DOHH2 (cell line): ENCODE results near the gene EEF1A1.
"Not testable (repeated sequence)": the region's sequence is repeated elsewhere in the genome, so short reads cannot be mapped to it uniquely, and the experiment has no call there.

ENCODE experiments used
- EZH2phosphoT487 ChIP-seq: fragments of 200-600 bp; sonication (generic); IDR thresholded peaks from 2 replicates; pipeline ENCODE4 v1.6.1; 2017; ENCODE audit warnings: borderline replicate concordance, mild to moderate bottlenecking, antibody characterized with exemption, low read length, moderate library complexity, mixed read lengths
- TF ChIP-seq, protein P1 (sequence below): fragments of 200-600 bp; sonication (generic); IDR thresholded peaks from one replicate; pipeline ENCODE4 v1.5.1; 2014; ENCODE audit warnings: antibody characterized with exemption, mild to moderate bottlenecking, low read depth, low read length; ENCODE audit not compliant: poor library complexity, severe bottlenecking

DNA sequence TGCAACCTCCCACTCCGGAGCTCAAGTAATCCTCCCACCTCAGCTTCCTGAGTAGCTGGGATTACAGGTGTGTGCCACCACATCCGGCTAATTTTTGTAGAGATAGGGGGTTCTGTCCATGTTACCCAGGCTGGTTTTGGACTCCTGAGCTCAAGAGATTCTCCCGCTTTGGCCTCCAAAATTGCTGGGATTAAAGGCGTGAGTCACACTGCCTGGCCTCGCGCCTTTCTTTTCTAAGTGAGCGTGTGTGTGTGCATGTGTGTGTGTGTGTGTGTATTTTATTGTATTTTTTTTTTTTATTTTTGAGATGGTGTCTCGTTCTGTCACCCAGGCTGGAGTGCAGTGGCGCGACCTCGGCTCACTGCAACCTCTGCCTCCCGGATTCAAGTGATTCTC, 38.6 kb upstream of the EEF1A1 start:
- TF ChIP-seq, protein P1, sequence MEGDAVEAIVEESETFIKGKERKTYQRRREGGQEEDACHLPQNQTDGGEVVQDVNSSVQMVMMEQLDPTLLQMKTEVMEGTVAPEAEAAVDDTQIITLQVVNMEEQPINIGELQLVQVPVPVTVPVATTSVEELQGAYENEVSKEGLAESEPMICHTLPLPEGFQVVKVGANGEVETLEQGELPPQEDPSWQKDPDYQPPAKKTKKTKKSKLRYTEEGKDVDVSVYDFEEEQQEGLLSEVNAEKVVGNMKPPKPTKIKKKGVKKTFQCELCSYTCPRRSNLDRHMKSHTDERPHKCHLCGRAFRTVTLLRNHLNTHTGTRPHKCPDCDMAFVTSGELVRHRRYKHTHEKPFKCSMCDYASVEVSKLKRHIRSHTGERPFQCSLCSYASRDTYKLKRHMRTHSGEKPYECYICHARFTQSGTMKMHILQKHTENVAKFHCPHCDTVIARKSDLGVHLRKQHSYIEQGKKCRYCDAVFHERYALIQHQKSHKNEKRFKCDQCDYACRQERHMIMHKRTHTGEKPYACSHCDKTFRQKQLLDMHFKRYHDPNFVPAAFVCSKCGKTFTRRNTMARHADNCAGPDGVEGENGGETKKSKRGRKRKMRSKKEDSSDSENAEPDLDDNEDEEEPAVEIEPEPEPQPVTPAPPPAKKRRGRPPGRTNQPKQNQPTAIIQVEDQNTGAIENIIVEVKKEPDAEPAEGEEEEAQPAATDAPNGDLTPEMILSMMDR, result not testable (repeated sequence)
- TF ChIP-seq EZH2phosphoT487, result not testable (repeated sequence)
